Left lung (tissue), 10 donors: Measurements from ENCODE around the gene ADRA2B. TPM values are rescaled to one million over a fixed set of nuclear protein-coding genes. Genes with fewer than 3 reads are reported as not detected.

Experiments
- ATAC-seq: fragments of 200-7000 bp; cut with Tn5 transposase; one replicate; pipeline ENCODE4 v1.9.1; 2020; ENCODE audit warnings: moderate library complexity
- DNase-seq, 4 donors: peaks; one replicate each; pipeline ENCODE4 v3.0.0-alpha.2; 2013 to 2020
- H3K27ac ChIP-seq, 2 donors: fragments of 200-600 bp; sonication (generic) in 1 of 2; one replicate each; pipeline versions ENCODE4 v1.5.0 to v1.8.0; 2020 to 2021
- H3K27me3 ChIP-seq, 2 donors: fragments of 200-600 bp; sonication (generic) in 1 of 2; one replicate each; pipeline versions ENCODE4 v1.5.0 to v1.8.0; 2020 to 2021
- H3K36me3 ChIP-seq, 2 donors: fragments of 200-600 bp; sonication (generic) in 1 of 2; one replicate each; pipeline versions ENCODE4 v1.5.0 to v1.8.0; 2020 to 2021
- H3K4me1 ChIP-seq, 2 donors: fragments of 200-600 bp; one replicate each; pipeline ENCODE4 v1.8.0; 2021
- H3K4me3 ChIP-seq, 2 donors: fragments of 200-600 bp; sonication (generic) in 1 of 2; one replicate each; pipeline versions ENCODE4 v1.5.0 to v1.8.0; 2020 to 2021; ENCODE audit warnings: mild to moderate bottlenecking in 1 of 2
- H3K9me3 ChIP-seq, 2 donors: fragments of 200-600 bp; sonication (generic) in 1 of 2; one replicate each; pipeline versions ENCODE4 v1.5.0 to v1.8.0; 2020 to 2021
- CTCF ChIP-seq, 2 donors: fragments of 200-600 bp; sonication (generic) in 1 of 2; IDR thresholded peaks; one replicate each; pipeline versions ENCODE4 v1.5.0 to v1.8.0; 2021; ENCODE audit warnings: antibody characterized with exemption in 2 of 2
- intact Hi-C, 2 donors: fragments of 100-400 bp; cut with DNase I; formaldehyde crosslinking; loops; one replicate each; pipeline versions ENCODE4 v1.11.2 to v1.14.2; 2022
- polyA plus RNA-seq, 6 donors: library from polyadenylated mRNA; unstranded; fragments of 120-200 nt; gene quantifications; one replicate each; pipeline ENCODE4 v1.2.1, GENCODE V29; 2013; ENCODE audit not compliant: insufficient read length in 6 of 6
- total RNA-seq, 2 donors: library from RNA; stranded (reverse); fragmentation: NEBNext Ultra II Directional; extraction: Animal tissue kit (Norgen Biotek cat#: 25700); gene quantifications; one replicate each; pipeline ENCODE4 v1.2.1, GENCODE V29; 2021
- donor health status: DM: no; HTN: yes; CAD: no.
- donor health status: DM: no; HTN: no; CAD: no.

The ADRA2B gene
- total and polyA plus RNA-seq, 8 donors: 0.20 to 2.3 (median 1.2) TPM

- no peaks in the 10 kb centered on the region for H3K27me3 ChIP-seq
- no peak for TF ChIP-seq CTCF (IDR thresholded peaks at IDR 0.05)
- no peaks in the 10 kb centered on the region for H3K4me1 ChIP-seq
- H3K9me3 ChIP-seq: peaks cover 0 to 5% of the 10 kb centered on the region in 2 donors
- no peak overlapping the region for H3K4me3 ChIP-seq
- ATAC-seq (no peak), DNase-seq (no peak)
- intact Hi-C loops: no loop called here
- H3K27ac ChIP-seq: no peak overlapping the region
- no peaks in the 10 kb centered on the region for H3K36me3 ChIP-seq
Observed at GRCh38 chr2:96099861-96100798, 16.2 kb downstream of the ADRA2B start.

GRCh38 chr2:96098900-96099590 is 17.3 kb downstream of the ADRA2B start:
- ATAC-seq (no peak), DNase-seq (peak in 2 of 4 donors; percentile 24 to 69)
- Histone ChIP-seq H3K27ac (no peak overlapping the region), H3K4me1 (no peaks in the 10 kb centered on the region), H3K36me3 (no peaks in the 10 kb centered on the region), H3K27me3 (no peaks in the 10 kb centered on the region), H3K4me3 (no peak overlapping the region), H3K9me3 (no peaks in the 10 kb centered on the region)
- intact Hi-C loops: no loop called here
- no peak for TF ChIP-seq CTCF (IDR thresholded peaks at IDR 0.05)

GRCh38 chr2:96097951-96098823 is 18.2 kb downstream of the ADRA2B start:
- intact Hi-C loops: no loop called here
- Histone ChIP-seq H3K27ac (no peak overlapping the region), H3K4me1 (no peaks in the 10 kb centered on the region)

GRCh38 chr2:96097441-96097840 is 18.9 kb downstream of the ADRA2B start:
- no peaks in the 10 kb centered on the region for H3K27me3 ChIP-seq
- H3K27ac ChIP-seq: no peak overlapping the region
- no peak overlapping the region for H3K4me3 ChIP-seq
- ATAC-seq: no peak
- H3K4me1 ChIP-seq: no peaks in the 10 kb centered on the region
- no peak for TF ChIP-seq CTCF (IDR thresholded peaks at IDR 0.05)
- intact Hi-C loops: no loop called here
- no peaks in the 10 kb centered on the region for H3K36me3 ChIP-seq
- H3K9me3 ChIP-seq: no peaks in the 10 kb centered on the region
- no peak for DNase-seq

More at GRCh38 chr2:96097951-96098823, 18.2 kb downstream of the ADRA2B start:
- DNase-seq: no peak
- no peaks in the 10 kb centered on the region for H3K27me3 ChIP-seq
- ATAC-seq: no peak
- no peak overlapping the region for H3K4me3 ChIP-seq
- no peak for TF ChIP-seq CTCF (IDR thresholded peaks at IDR 0.05)
- H3K36me3 ChIP-seq: no peaks in the 10 kb centered on the region
- H3K9me3 ChIP-seq: no peaks in the 10 kb centered on the region
